ENCODE results near the gene CPN1.

- no peak for TF ChIP-seq CTCF (optimal IDR thresholded peaks at IDR 0.05 in 1 of 3, IDR thresholded peaks at IDR 0.05 in 1 of 3, conservative IDR thresholded peaks at IDR 0.05 in 1 of 3; ENCODE audit: extremely low read depth in 1 of 3, insufficient read depth in 2 of 3, low read length in 3 of 3)
- TF ChIP-seq EZH2 (IDR thresholded peaks at IDR 0.05; ENCODE audit: low read length) = no peak
Observed at GRCh38 chr10:100114976-100115770, 33.5 kb upstream of the CPN1 start.

All from keratinocyte (primary cell).